Measurements from ENCODE around the gene TSKS.
A peak's percentile ranks its signal among the peaks of the same experiment; 100 is the strongest.

Gene TSKS

DNA sequence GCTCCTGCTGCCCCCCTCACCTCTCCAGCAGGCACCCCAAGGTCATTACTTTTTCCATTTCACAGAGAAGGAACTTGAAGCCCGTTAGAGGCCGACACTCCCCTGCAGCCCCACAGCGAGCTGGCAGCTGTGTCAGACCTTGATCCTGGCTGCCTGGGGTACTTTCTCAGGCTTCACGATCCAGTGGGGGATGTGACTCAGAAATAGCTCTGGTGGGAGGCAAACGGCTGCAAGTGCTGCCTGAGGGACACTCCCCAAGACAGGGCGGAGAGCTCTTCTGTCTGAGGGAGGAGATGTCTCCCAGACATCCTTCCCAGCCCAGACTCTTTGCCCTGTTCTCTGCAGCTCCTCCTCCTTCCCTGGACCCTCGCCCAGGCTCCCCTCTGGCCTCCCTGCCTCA lies 4.8 kb downstream of the TSKS start:
- TF ChIP-seq ZNF837 (tag by site-specific recombination; IDR thresholded peaks at IDR 0.05), result no peak
- TF ChIP-seq KLF1 (tag by site-specific recombination; IDR thresholded peaks at IDR 0.05), result peak; percentile 73
- no peak for TF ChIP-seq ZNF585B (tag by site-specific recombination; IDR thresholded peaks at IDR 0.05)
- 0 out of 2 replicates have a peak, but pooled peaks have one; percentile 9 for TF ChIP-seq ZIC2 (tag by site-specific recombination; IDR thresholded peaks at IDR 0.05)
- peak; percentile 36; the same call in 1 of the 2 replicates for TF ChIP-seq GLIS1 (tag by site-specific recombination; IDR thresholded peaks at IDR 0.05)
- Histone ChIP-seq H3K36me3 (ENCODE audit: control insufficient read depth in 2 of 2, insufficient read depth in 1 of 2, low read length in 2 of 2) (no peaks in the 10 kb centered on the region), H3K9me3 (ENCODE audit: control insufficient read depth, insufficient read depth, low read depth, low read length) (no peaks in the 10 kb centered on the region), H3K4me3 (ENCODE audit: low read depth, low read length) (no peak overlapping the region), H3K4me1 (ENCODE audit: control insufficient read depth, insufficient read depth, low read length) (no peaks in the 10 kb centered on the region), H3K27ac (ENCODE audit: extremely low read depth, low read depth, low read length) (no peak overlapping the region)
- ChIA-PET CTCF (interaction anchor here (0.6 to 0.7 kb wide), 2 partner anchors 22 to 40 kb away, joined by 3 read pairs; no protein-coding TSS in a partner anchor), POLR2A (no interaction called here)

DNA sequence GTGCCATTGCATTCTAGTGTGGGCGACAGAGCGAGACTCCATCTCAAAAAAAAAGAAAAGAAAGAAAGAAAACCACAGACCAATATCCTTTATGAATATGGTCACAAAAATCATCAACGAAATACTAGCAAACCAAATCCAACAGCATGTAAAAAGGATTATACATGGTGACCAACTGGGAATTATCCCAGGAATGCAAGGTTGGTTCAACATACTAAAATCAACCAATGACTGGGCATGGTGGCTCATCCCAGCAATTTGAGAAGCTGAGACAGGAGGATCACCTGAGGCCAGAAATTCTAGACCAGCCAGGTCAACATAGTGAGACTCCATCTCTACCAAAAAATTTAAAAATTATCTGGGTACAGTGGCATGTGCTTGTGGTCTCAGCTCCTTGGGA lies 7.2 kb downstream of the TSKS start:
- CTCF ChIA-PET, result interaction anchor here (1.5 kb wide), 1 partner anchor 10 kb away, joined by 4 read pairs; no protein-coding TSS in a partner anchor
- Histone ChIP-seq H3K4me1 (ENCODE audit: control insufficient read depth, insufficient read depth, low read length) (no peaks in the 10 kb centered on the region), H3K4me3 (ENCODE audit: low read depth, low read length) (no peak overlapping the region), H3K9me3 (ENCODE audit: control insufficient read depth, insufficient read depth, low read depth, low read length) (no peaks in the 10 kb centered on the region), H3K36me3 (ENCODE audit: control insufficient read depth in 2 of 2, insufficient read depth in 1 of 2, low read length in 2 of 2) (no peaks in the 10 kb centered on the region), H3K27ac (ENCODE audit: extremely low read depth, low read depth, low read length) (no peak overlapping the region)
- TF ChIP-seq IKZF3 (tag by site-specific recombination; IDR thresholded peaks at IDR 0.05), result no peak
- TF ChIP-seq ZNF23 (tag by site-specific recombination; IDR thresholded peaks at IDR 0.05; ENCODE audit: borderline replicate concordance), result no peak
- peak; percentile 26 for TF ChIP-seq SETDB1 (IDR thresholded peaks at IDR 0.05; ENCODE audit: insufficient read length, low read length)
- no peak for TF ChIP-seq GLIS1 (tag by site-specific recombination; IDR thresholded peaks at IDR 0.05)
- POLR2A ChIA-PET, result interaction anchor here (0.6 to 1.0 kb wide), 3 partner anchors 11 to 260 kb away, joined by 3 to 5 read pairs (median 3); partner anchors contain the start of gene AP2A1

DNA sequence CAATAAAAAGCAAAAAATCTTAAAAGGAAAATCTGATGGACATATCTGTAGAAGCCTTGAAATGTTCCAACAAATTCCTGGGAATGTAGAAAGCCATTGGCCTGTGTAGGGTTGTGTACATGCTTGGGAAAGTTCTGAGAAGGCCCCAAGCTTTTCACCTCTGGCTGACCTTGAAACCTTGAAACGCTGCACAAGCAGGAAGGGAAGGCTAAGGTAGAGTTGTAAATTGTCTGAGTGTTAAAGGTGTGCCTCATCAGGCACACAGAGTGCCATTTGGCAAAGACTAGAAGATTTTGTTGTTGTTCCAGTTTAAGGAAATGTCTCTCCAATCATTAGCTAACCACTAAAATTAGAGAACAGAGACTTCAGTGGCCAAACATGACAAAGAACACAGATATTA lies 10.4 kb downstream of the TSKS start:
- no peak overlapping the region for H3K4me3 ChIP-seq (ENCODE audit: low read depth, low read length)
- CTCF ChIA-PET, result interaction anchor here (0.6 kb wide), 2 partner anchors 103 to 176 kb away, joined by 3 read pairs; no protein-coding TSS in a partner anchor
- TF ChIP-seq SETDB1 (IDR thresholded peaks at IDR 0.05; ENCODE audit: insufficient read length, low read length), result peak; percentile 53
- no peak for TF ChIP-seq ZNF211 (tag by site-specific recombination; IDR thresholded peaks at IDR 0.05; ENCODE audit: low read depth)
- no peaks in the 10 kb centered on the region for H3K4me1 ChIP-seq (ENCODE audit: control insufficient read depth, insufficient read depth, low read length)
- H3K36me3 ChIP-seq (ENCODE audit: control insufficient read depth in 2 of 2, insufficient read depth in 1 of 2, low read length in 2 of 2), result no peaks in the 10 kb centered on the region
- no peak overlapping the region for H3K27ac ChIP-seq (ENCODE audit: extremely low read depth, low read depth, low read length)
- POLR2A ChIA-PET, result interaction anchor here (0.6 kb wide), 1 partner anchor 41 kb away, joined by 4 read pairs; no protein-coding TSS in a partner anchor
- H3K9me3 ChIP-seq (ENCODE audit: control insufficient read depth, insufficient read depth, low read depth, low read length), result no peaks in the 10 kb centered on the region

DNA sequence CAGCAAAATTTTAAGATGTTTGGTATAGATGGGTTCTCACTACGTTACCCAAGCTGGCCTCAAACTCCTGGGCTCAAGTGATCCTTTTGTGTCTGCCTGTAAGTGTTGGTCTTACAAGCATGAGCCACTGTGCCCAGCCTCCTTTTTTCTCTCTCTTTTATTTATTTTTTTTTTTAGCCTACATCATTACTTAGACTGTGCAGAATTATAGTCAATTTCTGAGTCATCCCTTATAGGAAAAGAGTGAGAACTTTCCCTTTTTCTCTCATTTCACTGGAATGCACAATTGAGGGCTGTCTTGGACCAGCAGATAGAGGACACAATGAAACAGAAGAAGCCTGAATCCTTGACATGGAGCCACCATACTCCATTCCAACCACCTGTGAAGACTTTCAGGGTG lies 13.3 kb downstream of the TSKS start:
- H3K27ac ChIP-seq (ENCODE audit: extremely low read depth, low read depth, low read length), result no peak overlapping the region
- ChIA-PET POLR2A (interaction anchor here (1.1 kb wide), 1 partner anchor 17 kb away, joined by 5 read pairs; the partner anchor contains the start of gene AP2A1), CTCF (interaction anchor here (0.6 to 3.2 kb wide), 3 partner anchors 32 to 239 kb away, joined by 3 to 12 read pairs (median 5); no protein-coding TSS in a partner anchor)
- H3K4me3 ChIP-seq (ENCODE audit: low read depth, low read length), result no peak overlapping the region
- no peaks in the 10 kb centered on the region for H3K9me3 ChIP-seq (ENCODE audit: control insufficient read depth, insufficient read depth, low read depth, low read length)
- H3K4me1 ChIP-seq (ENCODE audit: control insufficient read depth, insufficient read depth, low read length), result no peaks in the 10 kb centered on the region
- H3K36me3 ChIP-seq (ENCODE audit: control insufficient read depth in 2 of 2, insufficient read depth in 1 of 2, low read length in 2 of 2), result no peaks in the 10 kb centered on the region
- TF ChIP-seq PRDM1 (tag by site-specific recombination; IDR thresholded peaks at IDR 0.05), result 0 out of 2 replicates have a peak, but pooled peaks have one; percentile 17
- peak; percentile 57; the same call in 1 of the 2 replicates for TF ChIP-seq ZNF335 (tag by site-specific recombination; conservative IDR thresholded peaks at IDR 0.05)
- TF ChIP-seq ZNF776 (tag by site-specific recombination; IDR thresholded peaks at IDR 0.05; ENCODE audit: borderline replicate concordance), result no peak

DNA sequence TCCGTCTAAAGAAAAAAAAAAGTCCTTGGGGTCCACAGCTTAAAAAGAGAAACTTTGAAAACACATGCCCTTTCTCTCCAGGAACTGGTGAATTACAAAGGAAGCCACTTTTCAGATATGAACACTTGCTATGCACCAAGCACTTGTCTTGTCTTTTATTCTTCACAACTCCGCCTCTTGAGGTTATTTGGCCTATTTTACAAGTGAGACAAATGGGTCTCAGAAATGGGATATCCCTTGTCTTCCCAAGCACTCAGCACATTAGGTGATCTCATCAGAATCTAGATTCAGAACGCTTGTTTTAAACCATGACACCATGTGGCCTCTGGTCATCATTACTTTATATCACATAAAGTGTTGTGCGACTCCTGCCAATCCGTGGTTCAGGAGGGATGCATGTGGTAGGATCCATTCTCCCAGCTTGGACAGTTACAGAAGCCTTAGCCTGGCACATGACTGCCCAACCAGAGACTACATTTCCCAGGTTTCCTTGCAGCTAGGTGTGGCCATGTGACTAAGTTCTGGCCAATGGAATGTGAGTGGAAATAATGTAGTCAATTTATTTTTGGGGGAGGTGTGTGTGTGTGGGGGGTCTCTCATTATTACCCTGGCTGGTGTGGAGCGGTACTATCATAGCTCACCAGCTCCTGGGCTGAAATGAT lies 13.9 kb downstream of the TSKS start:
- ChIA-PET CTCF (interaction anchor here (0.6 to 3.2 kb wide), 4 partner anchors 22 to 116 kb away, joined by 3 to 12 read pairs (median 4); no protein-coding TSS in a partner anchor), POLR2A (interaction anchor here (0.6 to 1.1 kb wide), 3 partner anchors 18 to 1053 kb away, joined by 4 to 5 read pairs (median 5); partner anchors contain the start of gene AP2A1)
- H3K4me3 ChIP-seq (ENCODE audit: low read depth, low read length), result no peak overlapping the region
- no peaks in the 10 kb centered on the region for H3K4me1 ChIP-seq (ENCODE audit: control insufficient read depth, insufficient read depth, low read length)
- TF ChIP-seq ZNF404 (tag by site-specific recombination; IDR thresholded peaks at IDR 0.05), result no peak
- TF ChIP-seq, protein P1, sequence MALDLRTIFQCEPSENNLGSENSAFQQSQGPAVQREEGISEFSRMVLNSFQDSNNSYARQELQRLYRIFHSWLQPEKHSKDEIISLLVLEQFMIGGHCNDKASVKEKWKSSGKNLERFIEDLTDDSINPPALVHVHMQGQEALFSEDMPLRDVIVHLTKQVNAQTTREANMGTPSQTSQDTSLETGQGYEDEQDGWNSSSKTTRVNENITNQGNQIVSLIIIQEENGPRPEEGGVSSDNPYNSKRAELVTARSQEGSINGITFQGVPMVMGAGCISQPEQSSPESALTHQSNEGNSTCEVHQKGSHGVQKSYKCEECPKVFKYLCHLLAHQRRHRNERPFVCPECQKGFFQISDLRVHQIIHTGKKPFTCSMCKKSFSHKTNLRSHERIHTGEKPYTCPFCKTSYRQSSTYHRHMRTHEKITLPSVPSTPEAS (tag by site-specific recombination; IDR thresholded peaks at IDR 0.05), result no peak
- TF ChIP-seq, protein P2, sequence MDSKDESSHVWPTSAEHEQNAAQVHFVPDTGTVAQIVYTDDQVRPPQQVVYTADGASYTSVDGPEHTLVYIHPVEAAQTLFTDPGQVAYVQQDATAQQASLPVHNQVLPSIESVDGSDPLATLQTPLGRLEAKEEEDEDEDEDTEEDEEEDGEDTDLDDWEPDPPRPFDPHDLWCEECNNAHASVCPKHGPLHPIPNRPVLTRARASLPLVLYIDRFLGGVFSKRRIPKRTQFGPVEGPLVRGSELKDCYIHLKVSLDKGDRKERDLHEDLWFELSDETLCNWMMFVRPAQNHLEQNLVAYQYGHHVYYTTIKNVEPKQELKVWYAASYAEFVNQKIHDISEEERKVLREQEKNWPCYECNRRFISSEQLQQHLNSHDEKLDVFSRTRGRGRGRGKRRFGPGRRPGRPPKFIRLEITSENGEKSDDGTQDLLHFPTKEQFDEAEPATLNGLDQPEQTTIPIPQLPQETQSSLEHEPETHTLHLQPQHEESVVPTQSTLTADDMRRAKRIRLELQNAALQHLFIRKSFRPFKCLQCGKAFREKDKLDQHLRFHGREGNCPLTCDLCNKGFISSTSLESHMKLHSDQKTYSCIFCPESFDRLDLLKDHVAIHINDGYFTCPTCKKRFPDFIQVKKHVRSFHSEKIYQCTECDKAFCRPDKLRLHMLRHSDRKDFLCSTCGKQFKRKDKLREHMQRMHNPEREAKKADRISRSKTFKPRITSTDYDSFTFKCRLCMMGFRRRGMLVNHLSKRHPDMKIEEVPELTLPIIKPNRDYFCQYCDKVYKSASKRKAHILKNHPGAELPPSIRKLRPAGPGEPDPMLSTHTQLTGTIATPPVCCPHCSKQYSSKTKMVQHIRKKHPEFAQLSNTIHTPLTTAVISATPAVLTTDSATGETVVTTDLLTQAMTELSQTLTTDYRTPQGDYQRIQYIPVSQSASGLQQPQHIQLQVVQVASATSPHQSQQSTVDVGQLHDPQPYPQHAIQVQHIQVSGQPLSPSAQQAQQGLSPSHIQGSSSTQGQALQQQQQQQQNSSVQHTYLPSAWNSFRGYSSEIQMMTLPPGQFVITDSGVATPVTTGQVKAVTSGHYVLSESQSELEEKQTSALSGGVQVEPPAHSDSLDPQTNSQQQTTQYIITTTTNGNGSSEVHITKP (tag by site-specific recombination; IDR thresholded peaks at IDR 0.05), result peak; percentile 66
- peak; percentile 28 for TF ChIP-seq SP3 (tag by site-specific recombination; IDR thresholded peaks at IDR 0.05)
- peak; percentile 13; the same call in 1 of the 2 replicates for TF ChIP-seq ZBTB17 (tag by site-specific recombination; IDR thresholded peaks at IDR 0.05)
- peak; percentile 74 for TF ChIP-seq ZNF335 (tag by site-specific recombination; conservative IDR thresholded peaks at IDR 0.05)
- no peaks in the 10 kb centered on the region for H3K36me3 ChIP-seq (ENCODE audit: control insufficient read depth in 2 of 2, insufficient read depth in 1 of 2, low read length in 2 of 2)
- no peak overlapping the region for H3K27ac ChIP-seq (ENCODE audit: extremely low read depth, low read depth, low read length)
- H3K9me3 ChIP-seq (ENCODE audit: control insufficient read depth, insufficient read depth, low read depth, low read length), result no peaks in the 10 kb centered on the region
